ENCODE data around the gene LRRC53.

DNA sequence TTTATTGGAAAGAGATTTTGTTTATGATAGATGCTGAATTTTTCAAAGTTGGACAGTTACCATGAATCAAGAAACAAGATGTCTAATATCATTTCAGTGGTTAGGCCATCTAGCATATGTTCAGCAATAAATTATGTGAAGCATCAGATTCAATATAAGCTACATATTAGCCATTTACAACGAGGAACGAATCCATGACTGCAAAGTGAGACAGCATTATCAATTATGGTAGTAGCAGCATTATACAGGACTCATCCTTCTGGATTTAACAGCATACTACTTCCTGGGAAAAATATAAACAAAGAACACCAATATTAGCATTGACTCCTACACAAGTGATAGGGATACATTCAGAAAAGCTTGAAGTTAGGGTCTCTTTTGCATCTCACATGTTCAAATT lies 59.1 kb downstream of the LRRC53 start:
- TF ChIP-seq, protein P1, sequence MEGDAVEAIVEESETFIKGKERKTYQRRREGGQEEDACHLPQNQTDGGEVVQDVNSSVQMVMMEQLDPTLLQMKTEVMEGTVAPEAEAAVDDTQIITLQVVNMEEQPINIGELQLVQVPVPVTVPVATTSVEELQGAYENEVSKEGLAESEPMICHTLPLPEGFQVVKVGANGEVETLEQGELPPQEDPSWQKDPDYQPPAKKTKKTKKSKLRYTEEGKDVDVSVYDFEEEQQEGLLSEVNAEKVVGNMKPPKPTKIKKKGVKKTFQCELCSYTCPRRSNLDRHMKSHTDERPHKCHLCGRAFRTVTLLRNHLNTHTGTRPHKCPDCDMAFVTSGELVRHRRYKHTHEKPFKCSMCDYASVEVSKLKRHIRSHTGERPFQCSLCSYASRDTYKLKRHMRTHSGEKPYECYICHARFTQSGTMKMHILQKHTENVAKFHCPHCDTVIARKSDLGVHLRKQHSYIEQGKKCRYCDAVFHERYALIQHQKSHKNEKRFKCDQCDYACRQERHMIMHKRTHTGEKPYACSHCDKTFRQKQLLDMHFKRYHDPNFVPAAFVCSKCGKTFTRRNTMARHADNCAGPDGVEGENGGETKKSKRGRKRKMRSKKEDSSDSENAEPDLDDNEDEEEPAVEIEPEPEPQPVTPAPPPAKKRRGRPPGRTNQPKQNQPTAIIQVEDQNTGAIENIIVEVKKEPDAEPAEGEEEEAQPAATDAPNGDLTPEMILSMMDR (IDR thresholded peaks at IDR 0.05; ENCODE audit: low read depth, low read length, poor library complexity, severe bottlenecking), result no peak
- TF ChIP-seq EZH2phosphoT487 (IDR thresholded peaks at IDR 0.05; ENCODE audit: borderline replicate concordance, low read length), result no peak
